Glutamatergic neuron (in vitro differentiated cells): ENCODE data around the gene TMEM255A. TPM values are rescaled to one million over a fixed set of nuclear protein-coding genes. Genes with fewer than 3 reads are reported as not detected.

Experiments
- DNase-seq: peaks from one replicate; pipeline ENCODE4 v3.0.0; 2022
- H3K27ac Mint-ChIP-seq: one replicate; pipeline ENCODE4 v1.8.0; 2020; ENCODE audit warnings: mild to moderate bottlenecking, mixed read lengths, inconsistent platforms; ENCODE audit not compliant: unreplicated experiment
- H3K27me3 Mint-ChIP-seq: one replicate; pipeline ENCODE4 v1.8.0; 2020; ENCODE audit warnings: mild to moderate bottlenecking, moderate library complexity, mixed read lengths, inconsistent platforms; ENCODE audit not compliant: unreplicated experiment
- H3K36me3 Mint-ChIP-seq: one replicate; pipeline ENCODE4 v1.8.0; 2020; ENCODE audit warnings: mild to moderate bottlenecking, mixed read lengths, inconsistent platforms; ENCODE audit not compliant: unreplicated experiment
- H3K4me1 Mint-ChIP-seq: one replicate; pipeline ENCODE4 v1.8.0; 2020; ENCODE audit warnings: mild to moderate bottlenecking, low read depth, mixed read lengths, inconsistent platforms; ENCODE audit not compliant: unreplicated experiment
- H3K4me3 Mint-ChIP-seq: one replicate; pipeline ENCODE4 v1.8.0; 2020; ENCODE audit warnings: mild to moderate bottlenecking, mixed read lengths, inconsistent platforms; ENCODE audit not compliant: unreplicated experiment
- H3K9me3 Mint-ChIP-seq: one replicate; pipeline ENCODE4 v1.8.0; 2020; ENCODE audit warnings: mild to moderate bottlenecking, moderate library complexity, mixed read lengths, inconsistent platforms; ENCODE audit not compliant: unreplicated experiment
- total RNA-seq: library from RNA; stranded (reverse); fragmentation: NEBNext Ultra II Directional; extraction: Animal tissue kit (Norgen Biotek cat#: 25700); gene quantifications from one replicate; pipeline ENCODE4 v1.2.1, GENCODE V29; 2021; ENCODE audit not compliant: unreplicated experiment
- TF ChIP-seq, protein P1 (sequence below): fragments of 200-600 bp; sonication (generic); IDR thresholded peaks from one replicate; pipeline ENCODE4 v1.5.0; 2021; ENCODE audit not compliant: partially characterized antibody, unreplicated experiment

The TMEM255A gene
- total RNA-seq, 1 donor from 2014 or later = 7.6 TPM

DNA sequence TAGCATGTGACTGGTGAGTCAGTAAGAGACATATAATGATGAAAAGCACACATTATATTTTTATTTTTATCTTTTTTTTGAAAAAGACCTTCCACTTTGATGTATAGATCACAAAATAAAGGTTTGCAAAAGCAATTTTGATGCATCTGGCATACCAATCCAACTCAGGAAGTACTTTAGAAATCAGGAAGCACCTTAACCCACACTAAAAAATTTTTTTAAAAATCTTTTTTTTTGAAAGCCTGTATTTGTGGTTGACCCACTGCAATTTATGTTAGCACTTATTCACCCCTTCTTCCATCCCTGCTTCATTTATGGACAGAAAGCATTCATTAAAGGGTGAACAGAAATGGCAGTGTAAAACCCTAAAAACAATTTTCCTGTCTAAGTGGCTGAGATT is 16.6 kb downstream of the TMEM255A start:
- Mint-ChIP-seq H3K4me3 (no peak overlapping the region), H3K36me3 (no peaks in the 10 kb centered on the region), H3K27ac (no peak overlapping the region), H3K9me3 (no peaks in the 10 kb centered on the region), H3K4me1 (no peaks in the 10 kb centered on the region), H3K27me3 (no peaks in the 10 kb centered on the region)
- no peak for DNase-seq
- TF ChIP-seq, protein P1, sequence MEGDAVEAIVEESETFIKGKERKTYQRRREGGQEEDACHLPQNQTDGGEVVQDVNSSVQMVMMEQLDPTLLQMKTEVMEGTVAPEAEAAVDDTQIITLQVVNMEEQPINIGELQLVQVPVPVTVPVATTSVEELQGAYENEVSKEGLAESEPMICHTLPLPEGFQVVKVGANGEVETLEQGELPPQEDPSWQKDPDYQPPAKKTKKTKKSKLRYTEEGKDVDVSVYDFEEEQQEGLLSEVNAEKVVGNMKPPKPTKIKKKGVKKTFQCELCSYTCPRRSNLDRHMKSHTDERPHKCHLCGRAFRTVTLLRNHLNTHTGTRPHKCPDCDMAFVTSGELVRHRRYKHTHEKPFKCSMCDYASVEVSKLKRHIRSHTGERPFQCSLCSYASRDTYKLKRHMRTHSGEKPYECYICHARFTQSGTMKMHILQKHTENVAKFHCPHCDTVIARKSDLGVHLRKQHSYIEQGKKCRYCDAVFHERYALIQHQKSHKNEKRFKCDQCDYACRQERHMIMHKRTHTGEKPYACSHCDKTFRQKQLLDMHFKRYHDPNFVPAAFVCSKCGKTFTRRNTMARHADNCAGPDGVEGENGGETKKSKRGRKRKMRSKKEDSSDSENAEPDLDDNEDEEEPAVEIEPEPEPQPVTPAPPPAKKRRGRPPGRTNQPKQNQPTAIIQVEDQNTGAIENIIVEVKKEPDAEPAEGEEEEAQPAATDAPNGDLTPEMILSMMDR = no peak

DNA sequence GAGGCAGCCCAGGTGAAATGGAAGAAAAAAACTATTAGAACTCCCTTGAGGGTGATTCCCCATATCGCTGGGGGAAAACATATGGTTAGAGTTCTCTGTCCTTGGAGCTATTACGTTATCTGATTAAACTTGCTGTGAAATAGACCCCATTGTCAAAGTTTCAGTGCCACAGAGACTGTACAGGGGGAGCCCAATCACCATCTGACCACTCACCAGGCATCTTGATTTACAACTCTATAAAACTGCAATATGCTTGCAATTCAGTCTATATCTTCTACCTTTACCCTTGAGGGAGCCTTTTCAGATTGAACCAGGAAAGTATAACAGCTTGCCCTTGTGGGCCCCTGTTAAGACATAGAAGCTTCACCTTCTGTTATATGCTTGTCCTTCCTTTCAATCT is 18.2 kb downstream of the TMEM255A start:
- Mint-ChIP-seq H3K36me3 (no peaks in the 10 kb centered on the region), H3K27ac (no peak overlapping the region), H3K27me3 (peaks cover 2% of the 10 kb centered on the region), H3K9me3 (no peaks in the 10 kb centered on the region), H3K4me3 (no peak overlapping the region), H3K4me1 (no peaks in the 10 kb centered on the region)
- DNase-seq = no peak
- TF ChIP-seq, protein P1 = no peak

GRCh38 chrX:120291211-120291610 is 20.1 kb downstream of the TMEM255A start:
- peaks cover 2% of the 10 kb centered on the region for H3K27me3 Mint-ChIP-seq

DNA sequence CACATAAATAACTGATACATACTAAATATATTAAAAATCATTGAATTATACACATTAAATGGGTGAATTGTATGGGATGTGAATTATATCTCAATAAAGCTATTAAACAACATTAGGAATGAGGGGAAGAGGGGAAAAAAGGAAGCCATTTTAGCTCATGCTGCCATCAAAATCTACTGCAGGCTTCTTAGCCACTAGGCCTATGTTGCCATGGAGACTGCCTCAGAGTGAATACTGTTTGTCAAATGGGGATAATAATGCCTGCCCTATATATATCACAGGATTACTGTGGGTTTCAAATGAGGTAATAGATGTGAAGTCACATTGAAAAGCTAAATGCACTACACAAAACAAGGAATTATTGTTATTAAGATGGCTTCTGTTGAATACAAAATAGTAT is 21.2 kb downstream of the TMEM255A start:
- DNase-seq = no peak
- H3K36me3 Mint-ChIP-seq = no peaks in the 10 kb centered on the region
- H3K27ac Mint-ChIP-seq = no peak overlapping the region
- peaks cover 4% of the 10 kb centered on the region for H3K4me1 Mint-ChIP-seq
- TF ChIP-seq, protein P1 = no peak
- H3K9me3 Mint-ChIP-seq = no peaks in the 10 kb centered on the region
- H3K27me3 Mint-ChIP-seq = peaks cover 5% of the 10 kb centered on the region
- H3K4me3 Mint-ChIP-seq = no peak overlapping the region

More at GRCh38 chrX:120291211-120291610, 20.1 kb downstream of the TMEM255A start:
- peaks cover 4% of the 10 kb centered on the region for H3K4me1 Mint-ChIP-seq
- no peaks in the 10 kb centered on the region for H3K36me3 Mint-ChIP-seq
- no peak overlapping the region for H3K27ac Mint-ChIP-seq
- no peak overlapping the region for H3K4me3 Mint-ChIP-seq
- no peak for DNase-seq
- H3K9me3 Mint-ChIP-seq = no peaks in the 10 kb centered on the region
- TF ChIP-seq, protein P1 = no peak

- peaks cover 6% of the 10 kb centered on the region for H3K36me3 Mint-ChIP-seq
- peaks cover 4% of the 10 kb centered on the region for H3K4me1 Mint-ChIP-seq
- H3K27ac Mint-ChIP-seq = no peak overlapping the region
- peaks cover 3% of the 10 kb centered on the region for H3K9me3 Mint-ChIP-seq
- H3K27me3 Mint-ChIP-seq = peaks cover 8% of the 10 kb centered on the region
- DNase-seq = no peak
- H3K4me3 Mint-ChIP-seq = no peak overlapping the region
- TF ChIP-seq, protein P1 = no peak
These were observed 23.6 kb downstream of the TMEM255A start for GRCh38 chrX:120287513-120288112.
